ENCODE measurements around the gene KIFC3. TPM values are rescaled to one million over a fixed set of nuclear protein-coding genes. Genes with fewer than 3 reads are reported as not detected.

The KIFC3 gene
- total and polyA plus RNA-seq, 2 of the 13 experiments (the other 11 are each of a cell fraction or from before 2014, with no cell fraction given) = 42.1 to 45.3 TPM

GRCh38 chr16:57773655-57774295 lies 28.5 kb downstream of the KIFC3 start (continued):
- TF ChIP-seq, protein P1, sequence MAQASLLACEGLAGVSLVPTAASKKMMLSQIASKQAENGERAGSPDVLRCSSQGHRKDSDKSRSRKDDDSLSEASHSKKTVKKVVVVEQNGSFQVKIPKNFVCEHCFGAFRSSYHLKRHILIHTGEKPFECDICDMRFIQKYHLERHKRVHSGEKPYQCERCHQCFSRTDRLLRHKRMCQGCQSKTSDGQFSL (CRISPR knock-in tag; IDR thresholded peaks at IDR 0.05) = no peak
- TF ChIP-seq, protein P2, sequence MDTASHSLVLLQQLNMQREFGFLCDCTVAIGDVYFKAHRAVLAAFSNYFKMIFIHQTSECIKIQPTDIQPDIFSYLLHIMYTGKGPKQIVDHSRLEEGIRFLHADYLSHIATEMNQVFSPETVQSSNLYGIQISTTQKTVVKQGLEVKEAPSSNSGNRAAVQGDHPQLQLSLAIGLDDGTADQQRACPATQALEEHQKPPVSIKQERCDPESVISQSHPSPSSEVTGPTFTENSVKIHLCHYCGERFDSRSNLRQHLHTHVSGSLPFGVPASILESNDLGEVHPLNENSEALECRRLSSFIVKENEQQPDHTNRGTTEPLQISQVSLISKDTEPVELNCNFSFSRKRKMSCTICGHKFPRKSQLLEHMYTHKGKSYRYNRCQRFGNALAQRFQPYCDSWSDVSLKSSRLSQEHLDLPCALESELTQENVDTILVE (CRISPR knock-in tag; IDR thresholded peaks at IDR 0.05) = no peak

- no peak for DNase-seq (ENCODE audit: low spot score)
- H3K4me1 ChIP-seq (ENCODE audit: insufficient read depth, low read length) = no peaks in the 10 kb centered on the region; the same call in 1 of the 2 replicates
- no peak for FAIRE-seq
- no peak overlapping the region for H3K4me3 ChIP-seq (replicated peaks in 1 of 3; ENCODE audit: insufficient read depth in 1 of 3, low read depth in 2 of 3, low read length in 3 of 3)
- WGBS (ENCODE audit: low lambda C conversion rate) = 94% methylated on average over 11 of the region's 11 CpGs
- H3K9ac ChIP-seq (ENCODE audit: insufficient read depth, low read depth, low read length) = no peak overlapping the region
- ATAC-seq = no peak
- H3K4me2 ChIP-seq (ENCODE audit: low read depth, low read length) = no peak overlapping the region
- ChIA-PET CTCF (ENCODE audit: low intra/inter-chr PET ratio, low total read pairs) (no interaction called here), POLR2A (interaction anchor here (1.5 kb wide), 1 partner anchor 9 kb away, joined by 3 read pairs; no protein-coding TSS in a partner anchor)
- intact Hi-C loops (cut with micrococcal nuclease; ENCODE audit: unreplicated experiment) = no loop called here
- no peaks in the 10 kb centered on the region for H4K20me1 ChIP-seq (ENCODE audit: insufficient read depth, low read length)
- no peaks in the 10 kb centered on the region for H3K27me3 ChIP-seq (ENCODE audit: control insufficient read depth in 1 of 2, insufficient read depth in 2 of 2, low read length in 2 of 2)
- H3K9me3 ChIP-seq (ENCODE audit: low read length) = no peaks in the 10 kb centered on the region
- no peaks in the 10 kb centered on the region for H3K79me2 ChIP-seq (ENCODE audit: insufficient read depth, low read length)
- TF ChIP-seq SALL2 (CRISPR knock-in tag; IDR thresholded peaks at IDR 0.05) = no peak
- no peak for TF ChIP-seq ZFAT (CRISPR knock-in tag; conservative IDR thresholded peaks at IDR 0.05)
- TF ChIP-seq KLF12 (CRISPR knock-in tag; IDR thresholded peaks at IDR 0.05; ENCODE audit: borderline replicate concordance) = no peak
- TF ChIP-seq ZFP82 (CRISPR knock-in tag; IDR thresholded peaks at IDR 0.05; ENCODE audit: borderline replicate concordance) = no peak
- TF ChIP-seq REL (CRISPR knock-in tag; conservative IDR thresholded peaks at IDR 0.05) = no peak
- no peak for TF ChIP-seq ZNF75D (CRISPR knock-in tag; IDR thresholded peaks at IDR 0.05; ENCODE audit: borderline replicate concordance)
- no peak for TF ChIP-seq AGO2 (optimal IDR thresholded peaks at IDR 0.05; ENCODE audit: low read depth, low read length)
- TF ChIP-seq TCF12 (IDR thresholded peaks at IDR 0.05) = no peak
- no peak for TF ChIP-seq TCF12 (CRISPR knock-in tag; IDR thresholded peaks at IDR 0.05)
- no peak for TF ChIP-seq ZNF678 (CRISPR knock-in tag; IDR thresholded peaks at IDR 0.05)
- no peak for TF ChIP-seq MED13 (CRISPR knock-in tag; IDR thresholded peaks at IDR 0.05)
- no peak for TF ChIP-seq NAIF1 (CRISPR knock-in tag; IDR thresholded peaks at IDR 0.05; ENCODE audit: borderline replicate concordance)
- no peak for TF ChIP-seq GMEB2 (CRISPR knock-in tag; IDR thresholded peaks at IDR 0.05; ENCODE audit: low read depth)
- TF ChIP-seq ZNF260 (CRISPR knock-in tag; IDR thresholded peaks at IDR 0.05; ENCODE audit: borderline replicate concordance, low read depth) = no peak
- TF ChIP-seq NFIB (CRISPR knock-in tag; IDR thresholded peaks at IDR 0.05; ENCODE audit: borderline replicate concordance) = no peak
- no peak for TF ChIP-seq BORCS8-MEF2B (CRISPR knock-in tag; IDR thresholded peaks at IDR 0.05)
- TF ChIP-seq TP53 (CRISPR knock-in tag; conservative IDR thresholded peaks at IDR 0.05) = no peak
- no TSS peak for BruUV-seq (replicated peaks)
- peaks cover 40 to 45% of the 10 kb centered on the region in 2 experiments for H3K36me3 ChIP-seq (replicated peaks in 1 of 2; ENCODE audit: control insufficient read depth in 1 of 2, insufficient read depth in 2 of 2, low read length in 2 of 2)
- H3K27ac ChIP-seq (ENCODE audit: extremely low read length, insufficient read depth, low read length) = no peak overlapping the region
- H2AFZ ChIP-seq (ENCODE audit: low read length) = no peak overlapping the region
- in situ Hi-C loops (cut with HindIII; ENCODE audit: extremely low pct_ligation_motif_present, low pct_unique_long_range_greater_than_20kb) = no loop called here
These were observed 29.3 kb downstream of the KIFC3 start for GRCh38 chr16:57773019-57773418.

Measured in HepG2 (cell line).